ENCODE measurements around the gene CCDC192.
"Not testable (repeated sequence)": the region's sequence is repeated elsewhere in the genome, so short reads cannot be mapped to it uniquely, and the experiment has no call there.

The CCDC192 gene

DNA sequence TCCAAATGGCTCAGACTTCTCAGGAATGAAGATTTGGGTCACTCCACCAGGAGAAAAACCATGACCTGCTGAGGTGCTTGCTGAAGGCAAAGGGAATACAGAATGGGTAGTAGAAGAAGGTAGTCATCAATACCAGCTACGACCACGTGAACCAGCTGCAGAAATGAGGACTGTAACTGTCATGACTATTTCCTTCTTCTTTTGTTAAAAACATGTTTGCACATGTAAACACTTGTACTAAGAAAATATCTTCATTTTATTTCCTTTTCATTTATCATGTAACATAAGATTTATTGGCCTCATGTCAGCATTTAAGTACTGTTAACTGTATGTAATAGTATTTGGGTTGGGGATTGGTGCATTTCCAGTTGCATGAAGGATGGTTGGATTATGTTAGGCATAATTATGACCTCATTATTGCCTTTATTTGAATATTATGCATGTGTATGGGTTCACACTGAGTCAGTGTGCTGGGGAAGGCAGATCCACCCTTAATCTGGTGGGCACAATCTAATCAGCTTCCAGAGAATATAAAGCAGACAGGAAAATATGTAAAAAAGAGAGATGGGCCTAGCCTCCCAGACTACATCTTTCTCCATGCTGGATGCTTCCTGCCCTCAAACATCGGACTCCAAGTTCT, 23.4 kb upstream of the CCDC192 start:
- H3K9me3 ChIP-seq (ENCODE audit: control insufficient read depth, low read length) = peaks cover 11% of the 10 kb centered on the region
- H3K4me3 ChIP-seq (ENCODE audit: low read length); H3K4me1 ChIP-seq (ENCODE audit: control insufficient read depth, insufficient read depth, low read length); H3K27me3 ChIP-seq (replicated peaks; ENCODE audit: control insufficient read depth, insufficient read depth, low read length); DNase-seq (ENCODE audit: low read depth); H3K36me3 ChIP-seq (ENCODE audit: control insufficient read depth, insufficient read depth, low read length, severe bottlenecking); H3K9ac ChIP-seq (ENCODE audit: low read length): not testable (repeated sequence)

- Histone ChIP-seq H3K4me3 (ENCODE audit: low read length) (no peak overlapping the region), H3K4me1 (ENCODE audit: control insufficient read depth, insufficient read depth, low read length) (peaks cover 6% of the 10 kb centered on the region), H3K27me3 (replicated peaks; ENCODE audit: control insufficient read depth, insufficient read depth, low read length) (no peaks in the 10 kb centered on the region), H3K36me3 (ENCODE audit: control insufficient read depth, insufficient read depth, low read length, severe bottlenecking) (no peaks in the 10 kb centered on the region), H3K9ac (ENCODE audit: low read length) (no peak overlapping the region), H3K9me3 (ENCODE audit: control insufficient read depth, low read length) (peaks cover 7% of the 10 kb centered on the region)
- DNase-seq (ENCODE audit: low read depth) = no peak
Observed at GRCh38 chr5:127680595-127680994, 22.6 kb upstream of the CCDC192 start.

DNA sequence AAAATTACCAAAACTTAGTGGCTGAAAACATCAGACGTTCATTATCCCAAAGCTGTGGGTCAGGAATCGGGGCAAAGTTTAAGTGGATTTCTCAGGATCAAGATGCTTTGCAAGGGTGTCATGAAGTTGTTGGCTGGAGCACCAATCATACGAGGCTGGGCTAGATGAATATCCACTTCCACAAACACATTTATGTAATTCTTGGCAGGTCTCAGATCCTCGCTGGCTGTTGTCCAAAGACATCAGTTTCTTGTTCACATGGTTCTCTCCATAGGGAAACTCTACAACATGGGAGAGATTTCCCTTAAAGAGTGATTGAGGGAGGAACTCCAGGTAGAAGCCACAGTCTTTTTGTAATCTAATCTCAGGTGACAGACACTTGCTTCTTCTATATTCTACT, 20.2 kb upstream of the CCDC192 start:
- no peak for DNase-seq (ENCODE audit: low read depth)
- H3K4me1 ChIP-seq (ENCODE audit: control insufficient read depth, insufficient read depth, low read length) = peaks cover 13% of the 10 kb centered on the region
- no peak overlapping the region for H3K9ac ChIP-seq (ENCODE audit: low read length)
- peaks cover 7% of the 10 kb centered on the region for H3K9me3 ChIP-seq (ENCODE audit: control insufficient read depth, low read length)
- no peak overlapping the region for H3K4me3 ChIP-seq (ENCODE audit: low read length)
- H3K36me3 ChIP-seq (ENCODE audit: control insufficient read depth, insufficient read depth, low read length, severe bottlenecking) = no peaks in the 10 kb centered on the region
- no peaks in the 10 kb centered on the region for H3K27me3 ChIP-seq (replicated peaks; ENCODE audit: control insufficient read depth, insufficient read depth, low read length)

- Histone ChIP-seq H3K9ac (ENCODE audit: low read length) (no peak overlapping the region), H3K4me3 (ENCODE audit: low read length) (no peak overlapping the region), H3K27me3 (replicated peaks; ENCODE audit: control insufficient read depth, insufficient read depth, low read length) (no peaks in the 10 kb centered on the region), H3K4me1 (ENCODE audit: control insufficient read depth, insufficient read depth, low read length) (peaks cover 13% of the 10 kb centered on the region), H3K9me3 (ENCODE audit: control insufficient read depth, low read length) (peaks cover 7% of the 10 kb centered on the region), H3K36me3 (ENCODE audit: control insufficient read depth, insufficient read depth, low read length, severe bottlenecking) (no peaks in the 10 kb centered on the region)
- no peak for DNase-seq (ENCODE audit: low read depth)
Observed at GRCh38 chr5:127684726-127685467, 18.3 kb upstream of the CCDC192 start.

- Histone ChIP-seq H3K9ac (ENCODE audit: low read length) (no peak overlapping the region), H3K36me3 (ENCODE audit: control insufficient read depth, insufficient read depth, low read length, severe bottlenecking) (no peaks in the 10 kb centered on the region), H3K4me1 (ENCODE audit: control insufficient read depth, insufficient read depth, low read length) (peaks cover 13% of the 10 kb centered on the region), H3K4me3 (ENCODE audit: low read length) (no peak overlapping the region), H3K9me3 (ENCODE audit: control insufficient read depth, low read length) (peaks cover 7% of the 10 kb centered on the region), H3K27me3 (replicated peaks; ENCODE audit: control insufficient read depth, insufficient read depth, low read length) (no peaks in the 10 kb centered on the region)
- peak; percentile 61 for DNase-seq (ENCODE audit: low read depth)
Observed at GRCh38 chr5:127685662-127686061, 17.5 kb upstream of the CCDC192 start.

- no peak for DNase-seq (ENCODE audit: low read depth)
- H3K27me3 ChIP-seq (replicated peaks; ENCODE audit: control insufficient read depth, insufficient read depth, low read length) = no peaks in the 10 kb centered on the region
- no peaks in the 10 kb centered on the region for H3K36me3 ChIP-seq (ENCODE audit: control insufficient read depth, insufficient read depth, low read length, severe bottlenecking)
- H3K4me3 ChIP-seq (ENCODE audit: low read length) = no peak overlapping the region
- peaks cover 13% of the 10 kb centered on the region for H3K4me1 ChIP-seq (ENCODE audit: control insufficient read depth, insufficient read depth, low read length)
- peaks cover 7% of the 10 kb centered on the region for H3K9me3 ChIP-seq (ENCODE audit: control insufficient read depth, low read length)
- H3K9ac ChIP-seq (ENCODE audit: low read length) = no peak overlapping the region
Observed at GRCh38 chr5:127686424-127686823, 16.8 kb upstream of the CCDC192 start.

DNA sequence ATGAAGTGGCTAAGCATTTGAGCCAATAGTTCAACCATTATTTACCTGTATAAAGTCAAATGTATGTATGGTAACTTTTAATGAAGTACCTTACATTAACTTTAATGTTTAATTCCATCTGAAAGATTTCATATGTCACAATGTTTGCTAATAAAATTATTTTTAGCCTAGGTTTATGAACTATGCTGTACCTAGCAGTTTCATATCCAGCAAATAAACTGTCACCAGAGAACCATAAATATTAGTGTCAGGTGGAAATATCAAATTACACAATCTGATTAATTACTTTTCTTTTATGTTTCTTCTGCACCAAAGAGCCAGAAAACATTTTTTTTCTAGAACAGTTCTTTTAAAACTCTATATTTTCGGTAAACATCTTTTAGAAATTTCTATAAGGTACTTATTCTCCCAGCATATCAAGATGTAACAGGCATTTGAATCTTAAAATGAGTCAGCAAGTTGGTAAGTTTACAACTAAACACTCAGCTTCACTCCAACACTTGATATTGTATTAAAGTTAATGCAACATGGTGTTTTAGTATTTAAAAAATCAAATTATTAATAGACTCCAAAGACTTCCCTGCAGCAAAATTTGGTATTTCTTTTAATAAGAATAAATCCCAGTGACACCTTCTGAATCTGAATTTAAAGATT, 8.5 kb upstream of the CCDC192 start:
- DNase-seq (ENCODE audit: low read depth) = no peak
- H3K27me3 ChIP-seq (replicated peaks; ENCODE audit: control insufficient read depth, insufficient read depth, low read length) = no peaks in the 10 kb centered on the region

GRCh38 chr5:127695346-127695745, 7.8 kb upstream of the CCDC192 start:
- Histone ChIP-seq H3K9me3 (ENCODE audit: control insufficient read depth, low read length) (no peaks in the 10 kb centered on the region), H3K27me3 (replicated peaks; ENCODE audit: control insufficient read depth, insufficient read depth, low read length) (no peaks in the 10 kb centered on the region), H3K9ac (ENCODE audit: low read length) (no peak overlapping the region), H3K4me3 (ENCODE audit: low read length) (no peak overlapping the region), H3K36me3 (ENCODE audit: control insufficient read depth, insufficient read depth, low read length, severe bottlenecking) (no peaks in the 10 kb centered on the region), H3K4me1 (ENCODE audit: control insufficient read depth, insufficient read depth, low read length) (peaks cover 16% of the 10 kb centered on the region)
- DNase-seq (ENCODE audit: low read depth) = no peak

More for the DNA sequence above, 8.5 kb upstream of the CCDC192 start:
- Histone ChIP-seq H3K4me1 (ENCODE audit: control insufficient read depth, insufficient read depth, low read length) (peaks cover 16% of the 10 kb centered on the region), H3K36me3 (ENCODE audit: control insufficient read depth, insufficient read depth, low read length, severe bottlenecking) (no peaks in the 10 kb centered on the region), H3K9ac (ENCODE audit: low read length) (no peak overlapping the region), H3K9me3 (ENCODE audit: control insufficient read depth, low read length) (no peaks in the 10 kb centered on the region), H3K4me3 (ENCODE audit: low read length) (no peak overlapping the region)

DNA sequence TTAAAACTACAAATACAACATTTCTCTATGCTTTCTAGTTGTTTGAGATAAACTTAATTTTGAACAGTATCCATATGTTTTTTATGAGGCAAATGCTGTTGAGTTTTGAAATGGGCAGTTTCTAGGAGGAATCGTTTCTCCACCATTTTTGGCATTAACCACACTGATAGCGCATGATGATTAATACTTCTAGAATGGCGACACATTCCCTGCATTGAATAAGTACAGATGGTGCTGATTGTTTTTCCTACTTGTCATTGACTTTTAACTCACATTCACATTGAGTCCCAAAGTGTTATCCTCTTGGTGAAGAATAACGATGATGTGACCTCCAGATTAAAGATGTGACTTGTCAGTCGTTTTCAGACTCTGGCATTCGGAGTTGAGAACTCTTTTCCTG, 6.5 kb upstream of the CCDC192 start:
- no peak for DNase-seq (ENCODE audit: low read depth)
- Histone ChIP-seq H3K27me3 (replicated peaks; ENCODE audit: control insufficient read depth, insufficient read depth, low read length) (no peaks in the 10 kb centered on the region), H3K4me1 (ENCODE audit: control insufficient read depth, insufficient read depth, low read length) (peaks cover 16% of the 10 kb centered on the region), H3K4me3 (ENCODE audit: low read length) (peak overlapping the region; percentile 46), H3K9me3 (ENCODE audit: control insufficient read depth, low read length) (no peaks in the 10 kb centered on the region), H3K9ac (ENCODE audit: low read length) (peak overlapping the region; percentile 35), H3K36me3 (ENCODE audit: control insufficient read depth, insufficient read depth, low read length, severe bottlenecking) (no peaks in the 10 kb centered on the region)

GRCh38 chr5:127697894-127698600, 5.1 kb upstream of the CCDC192 start:
- DNase-seq (ENCODE audit: low read depth) = no peak
- no peaks in the 10 kb centered on the region for H3K27me3 ChIP-seq (replicated peaks; ENCODE audit: control insufficient read depth, insufficient read depth, low read length)
- H3K36me3 ChIP-seq (ENCODE audit: control insufficient read depth, insufficient read depth, low read length, severe bottlenecking) = no peaks in the 10 kb centered on the region
- no peaks in the 10 kb centered on the region for H3K9me3 ChIP-seq (ENCODE audit: control insufficient read depth, low read length)
- no peak overlapping the region for H3K9ac ChIP-seq (ENCODE audit: low read length)
- peaks cover 16% of the 10 kb centered on the region for H3K4me1 ChIP-seq (ENCODE audit: control insufficient read depth, insufficient read depth, low read length)
- no peak overlapping the region for H3K4me3 ChIP-seq (ENCODE audit: low read length)

DNA sequence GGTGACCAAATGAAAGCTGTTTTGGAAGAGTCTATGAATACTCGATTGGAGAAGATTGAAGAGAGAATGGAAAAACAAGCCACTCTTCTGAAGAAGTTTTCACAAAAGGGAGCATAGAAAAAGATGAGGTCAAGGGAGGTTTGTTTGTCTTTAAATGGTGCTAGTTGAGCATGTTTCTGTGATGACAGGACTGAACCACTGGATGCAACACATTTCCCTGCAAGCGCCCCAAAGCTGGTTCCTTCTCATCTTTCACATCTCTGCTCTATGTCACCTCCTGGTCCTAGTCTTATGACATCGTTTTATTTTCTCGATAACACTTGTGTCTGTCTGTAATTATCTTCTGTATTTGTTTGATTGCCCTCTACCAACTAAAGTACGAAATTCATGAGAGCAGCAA, 3.8 kb upstream of the CCDC192 start:
- H3K36me3 ChIP-seq (ENCODE audit: control insufficient read depth, insufficient read depth, low read length, severe bottlenecking) = no peaks in the 10 kb centered on the region
- H3K27me3 ChIP-seq (replicated peaks; ENCODE audit: control insufficient read depth, insufficient read depth, low read length) = no peaks in the 10 kb centered on the region
- no peak for DNase-seq (ENCODE audit: low read depth)
- H3K4me3 ChIP-seq (ENCODE audit: low read length) = no peak overlapping the region
- H3K9ac ChIP-seq (ENCODE audit: low read length) = no peak overlapping the region
- peaks cover 16% of the 10 kb centered on the region for H3K4me1 ChIP-seq (ENCODE audit: control insufficient read depth, insufficient read depth, low read length)
- H3K9me3 ChIP-seq (ENCODE audit: control insufficient read depth, low read length) = no peaks in the 10 kb centered on the region

Measured in adipocyte (in vitro differentiated cells).